ENCODE measurements around the gene C14orf180. TPM values are rescaled to one million over a fixed set of nuclear protein-coding genes. Genes with fewer than 3 reads are reported as not detected.
A peak's percentile ranks its signal among the peaks of the same experiment; 100 is the strongest.

The C14orf180 gene
- total RNA-seq, 1 donor from 2014 or later: 40.0 TPM

DNA sequence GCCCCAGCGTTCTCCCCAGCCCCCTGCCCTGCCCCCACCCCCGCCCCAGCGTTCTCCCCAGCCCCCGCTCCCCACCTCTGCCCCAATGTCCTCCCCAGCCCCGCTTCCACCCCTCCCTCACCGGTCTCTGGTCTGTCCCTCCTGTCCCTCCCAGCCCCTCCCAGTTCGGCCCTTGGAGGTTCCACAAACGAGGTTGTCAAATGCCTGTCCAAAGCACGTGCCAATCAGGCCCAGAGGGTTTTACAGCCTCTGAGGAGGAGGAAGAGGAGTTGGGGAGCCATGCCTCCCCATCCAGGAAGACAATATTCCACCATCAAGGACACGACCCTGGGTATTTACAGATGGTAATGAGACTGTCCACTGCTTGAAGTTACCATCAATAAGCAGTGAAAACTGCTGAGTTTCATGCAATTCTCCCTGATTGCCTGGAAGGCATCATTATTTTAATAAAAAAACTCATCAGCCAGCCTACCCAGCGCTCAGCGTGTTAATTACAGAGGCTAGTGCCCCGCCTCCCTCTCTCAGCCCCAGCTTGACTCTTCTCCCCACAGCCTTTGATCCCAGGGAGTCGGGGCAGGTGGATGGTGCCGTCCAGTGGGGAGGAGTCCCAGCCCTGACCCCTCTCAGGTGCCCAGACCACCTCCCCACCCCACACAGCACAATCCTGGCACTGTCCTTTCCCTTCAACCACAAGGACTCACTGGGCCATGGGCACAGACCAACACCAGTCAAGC lies 30.6 kb upstream of the C14orf180 start:
- DNase-seq (ENCODE audit: missing footprints): no peak
- ATAC-seq: no peak
- intact Hi-C loops (cut with DNase I): no loop called here

DNA sequence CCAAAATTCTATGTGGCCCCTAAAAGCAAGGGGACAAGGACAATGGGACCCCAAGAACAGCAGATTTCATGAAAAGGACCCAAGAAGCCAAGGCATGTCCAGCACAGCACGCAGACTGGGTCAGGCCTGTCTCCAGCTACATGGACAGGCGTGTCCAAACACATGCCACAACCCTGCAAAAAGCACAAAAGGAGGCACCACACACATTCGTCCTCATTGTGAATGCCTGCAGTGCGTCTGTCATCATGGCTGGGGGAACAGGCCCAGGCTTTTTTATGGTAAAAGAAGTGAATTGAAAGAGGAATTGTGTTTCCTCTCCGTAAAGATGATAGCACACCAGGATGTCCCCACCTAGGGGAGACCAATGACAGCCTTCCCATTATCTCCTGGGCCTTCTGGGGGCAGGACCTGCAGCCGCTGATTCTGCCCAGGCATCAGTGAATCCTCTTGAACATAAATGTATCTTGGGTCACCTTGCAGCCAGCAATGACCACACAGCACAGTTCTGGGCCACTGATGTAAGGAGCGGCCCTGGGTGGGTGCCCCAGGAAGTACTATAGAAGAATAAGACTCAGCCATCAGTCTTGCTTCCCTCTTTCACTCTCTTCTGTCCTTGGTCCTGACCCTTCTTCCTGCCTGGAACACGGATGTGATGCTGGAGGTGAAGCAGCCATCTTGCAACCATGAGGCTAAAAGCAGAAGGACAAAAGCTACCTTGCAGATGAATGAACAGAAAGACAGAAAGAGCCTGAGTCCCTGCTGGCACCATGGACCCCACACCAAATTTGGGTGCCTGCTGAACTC lies 29.8 kb upstream of the C14orf180 start:
- DNase-seq (ENCODE audit: missing footprints) (peak; percentile 49), ATAC-seq (no peak)
- intact Hi-C loops (cut with DNase I): no loop called here

DNA sequence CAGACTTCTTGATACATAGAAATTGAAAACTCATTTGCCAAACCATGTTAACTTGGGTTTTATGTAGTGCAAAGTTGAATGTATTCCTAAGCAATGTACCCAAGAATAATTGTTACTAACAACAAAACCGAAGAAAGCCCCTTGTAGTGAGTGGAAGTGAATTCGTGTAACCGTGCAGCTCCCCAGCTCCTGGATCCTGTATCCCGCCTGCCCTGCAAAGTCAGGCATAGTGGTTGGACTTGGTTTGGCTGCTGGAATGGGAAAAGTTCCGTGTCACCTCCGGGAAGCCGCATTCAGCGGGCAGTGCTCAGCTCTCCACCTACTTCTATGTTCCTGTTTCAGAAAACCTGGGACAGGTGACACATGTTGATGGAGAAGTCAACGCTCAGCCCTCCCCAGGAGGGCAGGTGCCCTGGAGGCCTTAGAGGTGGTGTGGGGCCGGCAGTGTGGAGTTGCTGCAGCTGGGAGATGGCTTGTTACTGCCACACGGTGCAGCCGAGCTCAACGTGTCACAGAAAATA lies 29.2 kb upstream of the C14orf180 start:
- no peak for DNase-seq (ENCODE audit: missing footprints)
- intact Hi-C loops (cut with DNase I): no loop called here
- ATAC-seq: no peak

DNA sequence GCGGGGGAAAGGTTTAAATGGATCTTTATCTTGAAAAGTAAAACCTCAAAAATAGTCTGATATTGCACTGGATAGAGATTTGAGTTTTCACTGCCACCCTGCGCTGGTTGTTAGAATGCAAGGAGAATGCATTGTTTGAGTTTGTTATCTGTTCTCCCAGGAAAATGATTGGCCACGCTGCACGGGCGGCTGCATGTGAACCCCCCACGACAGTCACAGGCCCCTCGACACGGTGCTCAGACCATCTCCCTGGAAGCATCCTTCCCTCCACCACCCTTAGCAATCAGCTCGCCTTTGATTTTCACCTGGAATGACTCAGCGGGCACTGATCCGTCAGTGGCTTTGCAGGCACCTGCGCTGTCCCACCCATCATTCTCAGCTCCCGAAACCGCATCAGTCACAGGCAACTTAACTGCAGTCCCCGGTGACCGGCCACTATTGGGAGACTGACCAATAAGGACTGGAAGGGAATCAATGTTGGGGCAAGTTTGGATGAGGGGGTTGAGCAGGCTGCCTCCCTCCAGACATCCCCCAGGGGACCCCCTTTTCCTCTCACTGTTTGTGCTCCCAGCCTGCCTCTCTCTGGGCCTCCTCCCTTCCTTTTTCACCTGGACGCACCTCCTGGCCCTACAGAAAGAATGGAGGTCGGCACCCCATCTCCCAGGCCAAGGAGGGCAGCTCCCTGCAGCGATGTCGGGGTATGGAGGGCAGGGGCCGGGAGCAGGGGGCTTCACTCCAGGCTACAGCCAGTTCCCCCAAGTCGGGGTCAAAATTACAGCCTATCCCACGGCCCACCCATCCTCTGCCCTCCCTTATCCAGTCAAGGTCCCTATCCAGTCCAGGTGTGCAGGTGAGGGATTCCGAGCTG lies 28.5 kb upstream of the C14orf180 start:
- ATAC-seq: no peak
- intact Hi-C loops (cut with DNase I): no loop called here
- peak; percentile 40 for DNase-seq (ENCODE audit: missing footprints)

DNA sequence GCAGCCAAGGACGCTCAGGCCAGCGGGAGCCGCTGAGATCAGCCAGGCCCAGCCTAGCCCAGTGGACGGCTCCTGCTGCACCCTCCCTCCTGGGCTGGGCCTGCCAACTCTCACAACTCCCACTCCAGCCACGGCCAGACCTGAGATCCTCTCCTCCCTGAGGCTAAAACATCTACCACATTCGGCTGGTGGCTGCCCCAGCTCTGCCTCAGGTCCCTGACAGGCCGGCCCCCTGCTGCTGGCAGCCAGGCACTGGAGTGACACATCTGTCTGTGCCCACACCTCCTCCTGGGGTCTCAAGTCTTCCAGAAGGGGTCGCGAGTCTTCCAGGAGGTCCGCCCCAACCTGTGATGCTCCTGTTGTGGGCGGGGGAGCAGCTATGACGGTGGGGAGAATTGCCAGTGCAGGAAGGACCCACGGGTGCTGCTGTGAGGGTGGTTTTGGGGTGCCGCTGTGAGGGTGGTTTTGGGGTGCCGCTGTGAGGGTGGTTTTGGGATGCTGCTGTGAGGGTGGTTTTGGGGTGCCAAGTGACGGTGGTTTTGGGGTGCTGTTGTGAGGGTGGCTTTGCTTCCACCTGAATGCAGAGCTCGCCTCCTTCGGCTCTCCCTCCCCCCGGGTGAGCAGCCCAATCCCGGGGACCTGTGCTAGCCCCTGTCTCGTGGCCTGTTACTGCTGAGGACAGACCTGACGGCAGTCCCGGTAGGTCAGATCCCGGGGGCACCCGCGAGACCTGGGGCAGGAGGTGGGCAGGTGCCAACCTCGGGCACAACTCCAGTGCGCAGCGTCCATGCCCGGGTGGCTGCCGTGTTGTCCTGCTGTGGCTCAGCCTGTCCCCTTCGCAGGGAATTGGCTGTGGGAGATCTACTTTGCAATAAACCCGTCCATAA lies 27.5 kb upstream of the C14orf180 start:
- ATAC-seq (no peak), DNase-seq (ENCODE audit: missing footprints) (peak; percentile 53)
- intact Hi-C loops (cut with DNase I): no loop called here

DNA sequence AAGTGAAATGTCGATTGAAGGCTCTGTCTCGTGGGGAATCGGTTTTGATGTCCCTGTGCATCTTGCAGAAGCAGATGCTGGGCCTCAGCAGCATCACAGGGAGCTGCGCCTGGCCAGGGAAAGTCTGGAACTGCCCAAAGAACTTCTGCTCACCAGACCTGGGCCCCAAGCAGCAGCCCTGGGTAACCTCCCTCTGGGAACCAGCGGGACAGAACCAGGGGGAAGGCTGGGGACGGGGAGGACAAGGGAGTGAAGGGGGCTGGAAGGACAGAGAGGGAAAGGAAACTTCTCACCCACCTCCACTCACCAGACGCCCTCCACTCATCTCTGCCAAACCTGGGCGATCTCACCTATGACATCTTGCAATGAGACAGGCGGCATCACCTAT lies 26.8 kb upstream of the C14orf180 start:
- no peak for DNase-seq (ENCODE audit: missing footprints)
- intact Hi-C loops (cut with DNase I): no loop called here
- no peak for ATAC-seq

DNA sequence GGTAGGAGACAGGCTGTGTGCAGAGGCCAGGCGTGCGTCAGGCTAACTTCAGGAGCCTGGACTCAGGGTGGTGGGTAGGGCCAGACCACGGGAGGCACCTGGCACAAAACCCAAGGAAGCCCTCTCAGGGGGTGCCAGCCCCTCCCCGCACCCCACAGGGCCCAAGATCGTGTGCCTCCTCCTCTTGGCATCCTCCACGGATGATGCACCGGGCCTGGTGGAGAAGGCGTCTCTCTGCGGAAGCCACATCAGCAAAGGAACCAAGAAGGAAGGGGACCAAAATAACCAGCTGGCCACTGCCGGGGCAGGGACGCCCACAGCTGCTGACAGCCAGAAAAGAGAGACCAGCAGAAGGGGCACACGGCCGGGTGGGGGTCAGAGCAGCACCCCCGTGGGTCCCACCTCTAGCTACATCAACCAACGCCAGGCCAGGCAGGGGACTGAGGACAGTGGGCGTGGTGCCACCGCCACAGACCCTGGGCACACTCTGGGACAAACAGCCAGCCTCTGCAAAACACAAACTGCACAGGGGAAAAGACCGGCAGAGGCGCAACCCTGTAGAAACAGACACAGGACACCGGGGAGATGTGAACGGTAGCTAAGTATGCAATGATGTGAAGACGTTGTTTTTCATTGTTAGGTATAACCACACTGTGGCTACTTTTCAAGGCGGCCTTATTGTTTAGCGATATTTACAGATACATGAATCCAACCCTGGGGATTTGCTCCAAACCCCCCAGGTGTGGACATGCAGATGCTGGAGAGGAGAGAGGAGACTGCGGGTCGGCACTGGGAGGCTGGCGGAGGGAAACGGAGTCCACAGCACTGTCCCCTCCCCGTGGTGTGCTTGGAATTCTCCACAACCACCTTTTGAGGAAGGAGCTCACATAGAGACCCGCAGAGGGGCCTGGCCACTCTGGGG lies 26.1 kb upstream of the C14orf180 start:
- DNase-seq (ENCODE audit: missing footprints): peak; percentile 64
- intact Hi-C loops (cut with DNase I): no loop called here
- no peak for ATAC-seq

DNA sequence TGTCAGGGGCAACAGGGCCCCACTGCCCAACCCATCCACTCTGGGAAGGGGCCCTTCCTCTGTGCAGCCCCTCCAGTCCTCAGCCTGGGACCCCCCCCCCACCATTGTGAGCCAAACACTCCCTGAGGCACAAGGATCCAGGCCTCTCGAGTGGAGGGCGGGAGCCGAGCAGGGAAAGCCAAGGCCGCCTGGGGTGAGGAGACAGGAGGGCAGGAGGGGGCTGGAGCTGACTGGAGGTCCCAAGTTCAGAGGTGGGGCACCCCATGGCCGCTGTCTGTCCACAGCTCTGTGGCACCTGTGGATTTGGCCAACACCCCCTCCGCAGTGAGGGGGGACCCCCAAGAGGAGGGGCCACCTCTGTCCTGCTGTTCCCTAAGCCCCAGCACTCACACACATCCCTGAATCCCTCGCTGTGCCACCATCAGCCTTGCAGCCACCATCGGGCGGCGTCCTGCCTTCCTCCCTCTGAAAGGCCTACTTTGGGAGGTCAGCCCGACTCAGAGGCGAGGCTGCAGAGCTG lies 25.4 kb upstream of the C14orf180 start:
- no peak for ATAC-seq
- intact Hi-C loops (cut with DNase I): no loop called here
- peak; percentile 62 for DNase-seq (ENCODE audit: missing footprints)

DNA sequence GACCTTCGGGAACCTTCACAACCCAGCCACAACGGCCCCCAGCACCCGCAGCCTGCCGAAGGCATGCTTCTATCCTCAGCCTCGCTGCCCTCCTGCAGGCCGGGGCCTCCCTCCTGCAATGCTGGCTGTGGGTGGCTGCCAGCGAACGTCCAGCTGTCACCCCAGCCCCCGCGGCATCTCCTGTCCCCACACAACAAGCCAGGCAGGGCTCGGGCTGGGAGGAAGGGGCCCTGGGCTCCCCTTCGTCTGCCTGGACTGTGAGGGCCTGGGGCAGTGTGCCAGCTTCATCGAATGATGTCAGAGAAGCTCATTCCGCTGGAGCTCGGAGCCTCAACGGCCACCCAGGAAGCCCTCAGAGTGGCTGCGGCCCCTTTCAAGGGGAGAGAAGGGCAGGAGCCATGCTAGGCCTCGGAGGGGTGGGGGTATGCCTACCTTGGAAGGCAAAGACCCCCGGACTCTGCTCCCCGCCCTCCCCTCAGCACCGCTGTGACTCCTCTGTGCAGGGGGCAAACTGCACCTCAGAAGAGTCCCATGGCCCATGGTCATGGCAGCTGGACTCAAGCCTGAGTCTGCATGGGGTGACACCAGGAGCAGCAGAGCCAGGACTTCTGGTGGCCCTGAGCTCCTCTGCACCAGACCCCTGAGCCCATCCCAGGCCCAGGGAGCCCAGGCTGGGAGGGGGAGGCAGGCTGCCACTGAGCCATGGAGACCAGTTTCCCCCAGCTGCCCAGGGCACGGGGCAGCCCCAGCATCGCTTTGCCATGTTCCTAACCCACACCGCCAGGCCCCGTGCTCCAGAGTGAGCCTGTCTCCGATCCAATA lies 24.7 kb upstream of the C14orf180 start:
- intact Hi-C loops (cut with DNase I): no loop called here
- peak; percentile 58 for DNase-seq (ENCODE audit: missing footprints)
- ATAC-seq: no peak

DNA sequence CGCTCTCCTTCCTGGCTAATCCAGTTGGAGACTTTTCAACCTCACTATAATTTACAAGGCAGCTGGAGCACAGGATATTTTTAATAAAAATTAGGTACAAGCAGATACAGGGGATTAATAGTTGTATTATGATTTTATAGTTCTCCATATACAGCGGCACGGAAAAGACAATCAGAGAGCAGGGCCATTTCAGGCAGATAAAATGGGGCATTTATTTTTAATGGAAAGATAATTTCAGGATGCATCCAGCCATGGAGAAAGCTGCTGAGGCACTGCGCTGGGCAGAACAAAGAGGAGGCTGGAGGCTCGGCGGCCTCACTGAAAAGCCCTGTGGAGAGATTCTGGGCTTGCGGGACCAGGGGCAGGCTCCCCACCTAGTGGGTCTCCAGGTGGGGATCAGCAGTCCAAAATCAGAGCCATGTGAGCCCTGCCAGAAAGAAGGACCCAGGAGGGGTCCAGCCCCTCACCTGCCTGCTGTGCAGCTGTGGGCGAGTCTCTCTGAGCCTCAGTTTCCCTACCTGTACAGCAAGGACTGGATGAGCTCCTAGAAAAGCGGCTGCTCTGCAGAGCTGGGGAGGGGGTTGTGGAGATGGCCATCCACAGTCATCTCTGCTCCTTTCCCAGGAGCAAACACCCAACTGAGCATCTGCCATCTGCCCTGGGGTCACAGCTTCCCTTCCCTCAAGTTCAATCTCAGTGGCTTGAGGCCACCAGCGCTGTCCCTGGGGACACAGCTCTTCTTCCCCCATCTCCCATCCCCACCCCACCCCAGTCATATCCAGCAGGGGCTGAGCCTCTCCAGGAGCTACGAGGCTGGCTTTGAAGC lies 23.9 kb upstream of the C14orf180 start:
- DNase-seq (ENCODE audit: missing footprints): peak; percentile 37
- no peak for ATAC-seq
- intact Hi-C loops (cut with DNase I): no loop called here

DNA sequence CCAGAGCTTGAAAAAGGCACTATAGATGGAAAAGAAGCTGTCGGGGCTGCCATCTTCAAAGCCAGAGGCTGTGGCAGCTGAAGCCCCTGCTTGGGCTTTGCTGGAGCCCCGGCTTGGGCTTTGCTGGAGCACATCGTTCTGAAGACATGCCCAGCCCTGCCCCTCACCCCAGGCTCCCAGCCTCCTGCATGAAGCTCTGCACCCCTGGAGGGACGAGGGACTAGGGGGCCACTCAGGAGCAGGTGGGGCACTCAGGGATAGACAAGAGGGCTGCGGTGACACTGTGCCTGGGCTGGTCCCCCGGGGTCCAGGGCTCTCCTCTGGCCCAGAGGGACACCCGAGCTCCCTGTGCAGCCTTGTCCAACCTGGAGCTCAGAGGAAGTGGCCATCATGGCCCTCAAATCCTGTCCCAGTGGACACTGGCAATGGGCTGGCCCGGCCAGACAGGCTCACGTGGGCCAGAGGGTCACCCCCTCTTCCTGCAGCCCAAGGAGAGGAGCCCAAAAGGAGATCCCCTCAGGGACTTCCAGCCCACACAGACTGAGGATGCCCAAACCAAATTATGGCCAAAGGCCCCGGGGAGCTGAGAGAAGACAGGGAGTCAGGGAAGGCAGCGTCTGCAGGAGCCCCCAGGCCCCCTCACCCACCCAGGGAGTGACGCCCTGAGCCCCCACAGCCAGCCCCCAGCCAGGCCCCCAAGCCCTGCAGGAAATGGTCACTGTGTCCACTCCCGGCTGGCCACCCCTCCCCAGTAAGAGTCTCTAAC lies 23.1 kb upstream of the C14orf180 start:
- DNase-seq (ENCODE audit: missing footprints) (peak; percentile 53), ATAC-seq (no peak)
- intact Hi-C loops (cut with DNase I): no loop called here

DNA sequence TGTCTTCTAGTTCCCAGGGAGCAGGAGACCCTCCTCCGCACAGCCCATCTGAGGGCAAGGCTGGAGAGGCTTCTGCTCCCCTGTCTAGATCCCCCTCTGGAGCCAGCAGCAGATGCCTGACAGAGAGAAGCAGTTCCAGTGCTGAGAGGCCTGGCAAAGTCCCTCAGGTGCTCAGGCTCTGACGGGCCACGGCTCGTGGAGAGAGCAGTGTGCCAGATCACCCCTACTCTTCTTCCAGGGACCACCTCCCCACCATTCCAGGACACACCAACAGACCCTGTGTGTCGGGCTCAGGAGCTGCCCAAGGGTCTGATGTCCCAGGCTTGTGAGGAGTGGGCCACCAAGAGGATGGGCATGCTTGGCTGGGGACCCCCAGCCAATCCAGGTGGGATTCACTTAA lies 22.5 kb upstream of the C14orf180 start:
- DNase-seq (ENCODE audit: missing footprints) (peak; percentile 55), ATAC-seq (no peak)
- intact Hi-C loops (cut with DNase I): no loop called here

DNA sequence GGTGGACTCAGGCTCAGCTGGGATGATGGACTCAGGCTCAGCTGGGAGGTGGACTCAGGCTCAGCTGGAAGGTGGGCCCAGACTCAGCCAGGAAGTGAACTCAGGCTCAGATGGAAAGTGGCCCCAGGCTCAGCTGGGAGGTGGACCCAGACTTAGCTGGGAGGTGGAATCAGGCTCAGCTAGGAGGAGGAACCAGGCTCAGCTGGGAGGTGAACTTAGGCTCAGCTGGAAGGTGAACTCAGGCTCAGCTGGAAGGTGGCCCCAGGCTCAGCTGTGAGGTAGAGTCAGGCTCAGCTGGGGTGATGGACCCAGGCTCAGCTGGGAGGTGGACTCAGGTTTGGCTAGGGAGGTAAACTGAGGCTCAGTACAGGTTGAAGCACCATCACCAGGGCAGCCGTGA lies 21.8 kb upstream of the C14orf180 start:
- no peak for ATAC-seq
- intact Hi-C loops (cut with DNase I): no loop called here
- DNase-seq (ENCODE audit: missing footprints): peak; percentile 45

DNA sequence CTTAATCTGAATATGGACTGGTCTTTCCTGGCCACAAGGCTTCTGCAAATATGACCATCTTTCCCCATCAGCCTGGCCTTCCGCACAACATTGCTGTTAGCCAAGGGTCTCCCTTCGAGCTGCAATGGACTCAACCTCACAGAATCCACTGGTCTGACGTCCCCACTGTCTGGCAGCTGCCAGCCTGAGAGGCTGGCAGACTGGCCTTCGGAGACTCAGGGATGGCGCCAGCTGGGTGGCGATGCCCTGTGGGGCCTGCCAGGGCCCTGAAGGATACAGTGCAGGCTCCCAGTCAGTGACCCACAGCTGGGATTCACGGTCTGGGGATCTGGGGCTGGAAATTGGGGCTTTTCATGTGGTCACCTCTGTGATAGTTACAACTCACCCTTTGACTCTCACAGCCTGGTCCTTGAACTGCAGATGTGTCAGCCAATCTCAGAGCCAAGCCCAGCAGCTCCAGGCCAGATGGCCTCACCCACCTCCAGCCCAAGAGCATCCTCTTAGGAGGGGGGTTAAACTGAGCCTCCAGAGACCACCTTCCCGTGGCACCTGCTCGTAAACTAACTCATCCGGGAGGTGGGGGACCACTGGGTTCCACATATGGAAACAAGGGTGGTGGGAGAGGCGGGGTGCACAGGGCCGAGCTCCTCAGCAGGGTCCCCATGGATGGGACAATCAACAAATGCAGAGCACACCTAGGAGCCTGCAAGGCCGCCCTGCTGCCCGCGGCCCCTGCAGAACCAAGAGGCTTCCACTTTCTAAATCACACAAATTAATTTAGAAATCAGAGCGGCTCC lies 21.1 kb upstream of the C14orf180 start:
- no peak for ATAC-seq
- peak; percentile 41 for DNase-seq (ENCODE audit: missing footprints)
- intact Hi-C loops (cut with DNase I): no loop called here

All from Right ventricle myocardium inferior (tissue), 1 donor.